HG02763 (cell line): Measurements from ENCODE around the gene MTMR11.

Experiments used
- ATAC-seq: cut with Tn5 transposase; IDR thresholded peaks from one replicate; pipeline ENCODE4 v1.9.1; 2021; ENCODE audit warnings: mild to moderate bottlenecking, moderate library complexity; ENCODE audit not compliant: unreplicated experiment

The MTMR11 gene

DNA sequence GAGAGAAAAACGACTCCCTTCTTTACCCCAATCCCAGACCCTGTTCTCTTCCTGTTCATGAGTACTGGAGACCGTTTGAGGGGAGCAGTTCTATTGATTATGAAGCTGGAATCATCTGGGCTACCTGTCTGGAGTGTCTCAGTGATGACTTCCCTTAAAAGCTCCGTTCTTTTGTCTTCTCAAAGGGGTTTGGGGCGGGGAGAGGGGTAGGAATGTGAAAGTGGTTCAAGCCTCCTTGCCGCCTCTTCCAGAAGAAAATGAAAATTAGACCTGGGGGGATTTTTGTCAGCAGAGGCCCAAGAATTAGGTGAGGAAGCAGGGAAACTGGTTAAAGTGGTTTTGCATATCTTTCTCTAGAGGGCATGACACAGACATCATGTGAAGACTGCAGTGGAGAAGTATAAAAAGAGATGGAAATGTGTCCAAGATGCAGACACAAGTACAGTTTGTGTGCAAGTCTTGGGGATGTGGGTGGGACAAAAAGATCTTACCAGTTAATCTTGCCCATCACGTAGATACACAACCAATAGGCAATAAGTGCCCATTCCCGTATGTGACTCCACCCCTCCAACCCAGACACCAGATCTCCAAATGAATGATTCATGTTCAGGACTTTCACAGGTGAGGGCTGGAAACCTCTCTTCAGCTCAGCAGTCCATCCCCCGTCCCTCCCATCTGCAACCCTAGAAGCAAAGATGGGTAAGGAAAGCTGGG, 470 bp upstream of the MTMR11 start:
- ATAC-seq = no peak

DNA sequence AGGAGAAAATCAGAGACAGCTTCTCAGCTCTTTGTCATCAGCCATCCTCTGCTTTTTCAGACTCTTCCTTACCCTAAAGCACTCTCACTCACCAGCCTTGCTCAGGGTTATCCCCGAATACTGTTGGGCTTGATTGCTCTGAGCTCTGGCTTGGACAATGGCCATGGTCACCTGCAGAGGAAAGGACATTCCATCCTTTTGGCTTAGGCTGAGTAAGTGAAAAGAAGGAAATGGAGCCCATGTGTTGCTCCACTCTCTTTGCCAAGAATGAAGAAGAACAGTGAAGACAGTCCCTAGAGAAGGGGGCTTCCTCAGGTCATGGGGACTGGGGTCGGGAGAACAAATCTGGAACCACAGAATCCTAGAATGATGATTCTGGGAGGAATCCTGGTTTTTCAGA, 2.3 kb downstream of the MTMR11 start:
- ATAC-seq = no peak

DNA sequence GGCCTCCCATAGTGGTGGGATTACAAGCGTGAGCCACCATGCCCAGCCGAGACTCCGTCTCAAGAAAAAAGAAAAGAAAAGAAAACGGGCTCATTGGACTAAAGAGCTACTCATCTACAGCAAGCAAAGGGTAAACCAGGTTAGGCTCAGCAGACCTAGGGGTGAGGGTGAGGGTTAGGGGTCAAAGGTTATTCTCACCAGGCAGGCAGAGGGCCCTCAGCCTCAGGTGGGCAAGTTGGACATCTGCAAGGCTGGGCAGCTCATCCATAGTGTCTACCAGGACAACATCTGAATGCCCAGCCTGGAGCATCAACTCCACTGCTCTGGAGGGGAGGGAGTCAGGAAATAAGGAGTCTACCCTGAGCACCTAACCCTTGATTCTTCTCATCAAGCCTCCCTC, 3.5 kb downstream of the MTMR11 start:
- ATAC-seq = no peak

DNA sequence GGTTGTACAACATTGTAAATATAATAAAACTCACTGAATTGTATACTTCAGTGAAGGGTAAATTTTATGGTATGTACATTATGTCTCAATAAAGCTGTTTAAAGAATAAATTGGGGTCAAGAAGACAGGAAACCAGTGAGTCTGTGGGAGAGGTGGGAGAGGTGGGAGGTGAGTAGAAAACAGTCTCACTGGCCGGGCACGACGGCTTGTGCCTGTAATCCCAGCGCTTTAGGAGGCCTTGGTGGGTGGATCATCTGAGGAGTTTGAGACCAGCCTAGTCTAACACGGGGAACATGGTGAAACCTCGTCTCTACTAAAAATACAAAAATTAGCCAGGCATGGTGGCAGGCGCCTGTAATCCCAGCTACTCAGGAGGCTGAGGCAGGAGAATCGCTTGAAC, 4.2 kb downstream of the MTMR11 start:
- no peak for ATAC-seq

DNA sequence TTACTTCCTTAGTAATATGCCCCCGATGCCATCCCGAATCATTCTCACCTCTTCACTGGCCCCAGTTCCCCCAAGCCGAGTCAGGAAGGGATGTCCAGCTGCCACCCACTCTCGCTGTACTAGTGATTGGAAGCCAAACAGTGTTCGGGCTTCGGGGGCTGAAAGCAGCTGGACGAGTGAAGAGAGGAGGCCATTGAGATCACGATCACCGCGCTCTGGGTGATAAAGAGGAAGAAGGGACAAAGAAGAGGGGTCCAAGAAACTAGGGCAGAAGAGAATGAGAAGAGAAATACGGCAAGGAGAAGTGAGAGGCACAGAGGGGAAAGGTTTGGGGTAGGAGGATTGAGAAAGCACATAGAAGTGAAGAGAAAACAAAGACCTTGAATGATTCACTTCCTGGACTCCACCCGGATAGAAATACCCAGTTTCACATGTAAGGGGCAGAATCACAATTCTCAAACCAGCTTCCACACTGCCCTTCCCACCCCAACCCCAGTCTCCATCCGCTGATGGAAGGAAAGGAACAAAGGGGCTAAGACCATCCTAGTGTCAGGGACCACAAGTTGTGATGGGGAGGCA, 5.4 kb downstream of the MTMR11 start:
- ATAC-seq = no peak

DNA sequence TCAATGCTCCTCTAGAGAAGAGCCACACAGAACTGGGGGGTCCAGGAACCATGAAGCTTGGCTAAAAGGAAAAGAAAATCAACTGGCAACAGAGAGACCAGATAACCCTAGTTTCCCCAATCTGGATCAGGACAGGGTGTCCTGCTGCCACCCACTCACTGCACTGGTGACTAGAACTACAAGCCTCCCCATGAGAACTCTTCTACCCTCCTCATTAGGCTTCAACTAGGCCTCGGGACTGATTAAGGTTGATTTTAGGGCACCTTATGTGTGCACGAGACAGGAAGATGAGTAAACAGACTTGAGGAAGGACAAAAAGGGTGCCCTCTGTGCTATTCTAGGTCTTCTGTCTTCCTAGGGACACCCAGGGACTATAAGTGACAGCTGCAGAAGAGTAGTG, 6.8 kb downstream of the MTMR11 start:
- no peak for ATAC-seq

DNA sequence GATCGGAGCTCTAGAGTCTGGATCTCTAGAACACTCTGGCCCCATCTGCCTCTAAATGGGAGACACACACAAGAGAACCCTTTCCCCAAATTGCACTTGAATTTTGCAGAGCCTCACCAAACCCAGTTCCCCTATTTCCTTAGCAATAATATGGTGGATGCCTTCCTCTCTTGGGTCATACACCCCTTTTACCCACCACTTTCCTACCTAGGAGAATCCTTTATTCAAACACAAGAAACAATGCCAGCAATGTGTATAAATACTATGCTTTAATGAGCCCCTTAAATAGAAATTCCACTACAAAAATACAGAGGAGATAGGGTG, 8.3 kb downstream of the MTMR11 start:
- no peak for ATAC-seq

DNA sequence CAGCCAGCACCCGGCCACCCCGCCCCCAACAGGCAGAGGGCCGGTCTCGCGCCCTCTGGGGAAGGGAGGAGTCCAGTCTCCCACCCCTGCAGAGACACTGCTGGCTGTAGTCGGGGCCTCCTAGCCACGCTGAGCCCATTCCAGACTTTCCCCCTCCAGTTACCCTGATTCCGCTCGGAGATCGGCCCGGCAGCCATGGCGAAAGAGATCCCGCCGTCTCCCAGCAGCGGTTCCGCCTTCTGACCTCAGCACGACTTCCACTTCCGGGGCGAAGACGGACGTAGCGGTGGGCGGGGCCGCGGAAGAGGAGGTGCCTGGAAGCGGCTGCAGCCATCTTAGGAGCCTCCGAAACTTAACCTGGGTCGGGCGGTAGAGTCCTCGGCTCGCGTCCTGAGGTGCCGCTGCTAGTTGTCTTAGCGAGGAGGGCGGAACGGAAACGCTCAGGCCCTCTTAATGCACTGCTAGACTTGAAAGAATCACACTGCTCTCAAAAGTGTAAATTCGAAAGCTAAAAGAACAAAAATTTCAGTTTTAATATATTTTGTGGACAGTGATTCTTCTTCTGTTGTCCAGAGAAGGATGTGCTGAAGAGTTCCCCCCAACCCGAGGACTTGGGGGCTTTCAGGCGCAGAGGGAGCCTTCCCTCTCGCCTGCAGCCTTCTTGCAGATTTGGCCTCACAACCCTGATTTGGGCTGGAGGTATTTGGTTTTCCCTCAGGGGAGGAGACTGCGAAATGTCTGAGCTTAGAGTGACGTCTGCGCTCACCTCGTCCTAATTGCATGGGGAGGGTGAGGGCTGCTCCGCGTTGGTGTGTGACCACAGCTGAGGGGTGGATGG, 8.9 kb downstream of the MTMR11 start, which contains the start of gene SF3B4:
Gene SF3B4 (minus strand): TSS at position 241 of the 838 bp plus-strand sequence. CDS start 44 bp downstream, at position 197.
- peak; percentile 91 for ATAC-seq

- ATAC-seq = no peak
These were observed 9.6 kb downstream of the MTMR11 start for GRCh38 chr1:149927056-149927562.

DNA sequence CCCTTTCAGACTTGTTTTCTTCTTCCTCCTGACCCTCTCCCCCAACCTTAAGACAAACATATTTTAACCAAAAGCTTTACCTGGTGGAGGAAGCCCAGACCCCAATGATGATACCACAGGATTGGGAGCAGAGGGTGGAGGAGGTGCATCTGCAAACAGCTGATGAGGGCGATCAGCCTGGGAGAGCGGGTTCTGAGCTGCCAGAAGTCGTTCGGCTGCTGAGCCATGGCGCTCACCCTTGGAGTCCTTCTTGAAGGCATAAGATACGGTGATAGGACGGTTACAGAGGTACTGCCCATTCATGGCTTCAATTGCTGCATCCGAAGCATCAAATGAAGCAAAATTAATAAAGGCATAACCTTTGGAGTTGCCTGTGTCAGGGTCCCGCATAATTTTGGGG, 10.4 kb downstream of the MTMR11 start:
- no peak for ATAC-seq

GRCh38 chr1:149925751-149926150, 10.9 kb downstream of the MTMR11 start:
- no peak for ATAC-seq

GRCh38 chr1:149925345-149925744, 11.3 kb downstream of the MTMR11 start:
- ATAC-seq = no peak

DNA sequence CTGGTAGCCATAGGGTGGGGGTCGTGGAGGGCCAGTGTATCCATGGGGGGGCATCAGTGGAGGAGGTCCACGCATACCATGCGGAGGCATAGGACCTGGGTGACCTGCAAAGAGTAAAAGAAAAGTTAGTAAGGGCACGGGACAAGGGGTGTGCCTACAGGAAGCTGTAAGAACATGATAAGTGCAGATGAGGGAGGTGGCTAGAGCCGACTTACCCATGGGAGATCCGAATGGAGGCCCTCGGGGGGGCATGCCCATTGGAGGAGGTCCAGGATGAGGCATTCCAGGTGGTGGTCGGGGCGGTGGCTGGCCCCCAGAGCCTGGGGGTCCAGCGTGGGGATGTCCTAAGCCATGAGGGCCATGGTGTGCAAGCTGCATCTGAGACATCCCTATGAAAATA, 13.1 kb downstream of the MTMR11 start:
- no peak for ATAC-seq

DNA sequence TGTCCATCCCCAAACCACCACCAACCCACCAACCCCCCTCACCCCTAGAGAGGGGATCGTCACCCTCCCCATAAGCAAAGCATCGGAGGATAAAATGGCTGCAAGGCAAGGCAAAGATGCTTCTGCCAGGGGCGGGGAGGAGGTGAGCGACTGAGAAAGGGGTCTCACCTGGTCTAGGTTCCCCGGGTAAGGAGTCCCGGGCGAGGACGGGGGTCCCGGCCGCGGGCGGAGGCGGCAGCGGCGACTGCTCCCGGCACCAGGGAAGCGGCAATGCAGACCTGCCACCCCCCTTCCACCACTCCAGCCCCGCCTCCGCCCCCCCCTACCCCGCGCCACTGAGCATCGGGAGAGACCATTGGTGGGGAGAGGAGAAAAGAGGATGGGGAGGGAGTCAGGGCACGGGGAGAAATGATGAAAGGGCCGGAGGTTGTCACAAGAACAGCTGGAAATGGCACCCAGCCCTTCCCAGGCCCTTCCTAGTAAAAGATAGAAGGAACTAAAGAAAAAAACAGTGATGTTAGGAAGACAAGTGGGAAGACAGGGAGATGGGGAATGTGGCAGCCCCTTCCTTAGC, 19.0 kb downstream of the MTMR11 start, which contains the start of gene SV2A:
Gene SV2A (minus strand): TSS at position 274 of the 574 bp plus-strand sequence. CDS start 4,004 bp downstream, outside the sequence.
- no peak for ATAC-seq

GRCh38 chr1:149916898-149917252, 19.8 kb downstream of the MTMR11 start:
- ATAC-seq = no peak

GRCh38 chr1:149916193-149916897, 20.3 kb downstream of the MTMR11 start:
- no peak for ATAC-seq

- ATAC-seq = no peak
These were observed 21.1 kb downstream of the MTMR11 start for GRCh38 chr1:149915429-149916192.

DNA sequence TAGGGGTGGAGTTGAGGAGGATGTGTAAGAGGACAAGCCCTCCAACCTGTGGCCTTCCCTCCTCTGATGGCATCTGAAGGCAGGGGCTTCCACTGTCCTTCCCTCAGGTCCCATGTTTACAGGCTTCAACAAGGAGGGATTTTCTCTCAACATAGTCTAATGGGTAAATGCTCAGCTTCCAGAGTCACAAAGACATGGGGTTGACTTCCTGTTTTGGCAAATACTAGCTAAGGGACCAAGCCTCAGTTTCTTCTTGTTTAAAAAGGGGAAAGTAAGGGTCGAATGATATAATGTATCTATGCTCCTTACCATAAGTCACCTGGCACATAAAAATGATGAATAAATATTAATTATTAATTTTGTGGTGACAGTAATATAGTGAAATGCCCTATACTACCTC, 22.1 kb downstream of the MTMR11 start:
- ATAC-seq = no peak

DNA sequence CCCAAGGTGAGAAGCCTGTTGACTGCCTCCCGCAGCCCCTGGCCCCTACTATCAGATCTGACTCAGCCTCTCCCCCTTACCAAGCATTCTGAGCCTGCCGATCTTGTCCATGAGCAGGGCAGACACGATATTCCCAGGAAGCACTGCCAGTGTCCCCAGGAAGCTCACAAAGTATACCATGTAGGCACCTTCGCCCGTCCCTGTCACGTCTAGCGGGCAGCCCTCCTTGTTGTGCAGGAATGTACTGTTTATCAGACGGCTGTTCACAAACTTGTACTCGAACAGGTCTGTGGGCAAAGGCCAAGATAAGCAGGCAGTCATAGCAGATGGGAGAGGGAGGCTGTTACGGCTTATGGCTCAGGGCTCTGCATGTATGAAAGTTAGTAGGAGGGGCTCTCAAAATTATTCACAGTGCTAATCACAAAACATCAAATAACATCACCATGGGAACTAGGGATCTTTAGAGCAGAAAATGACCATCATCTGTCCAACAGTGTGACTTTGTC, 30.1 kb downstream of the MTMR11 start:
- no peak for ATAC-seq
